T-cell (primary cell): ENCODE results near the gene SULF2. TPM values are rescaled to one million over a fixed set of nuclear protein-coding genes. Genes with fewer than 3 reads are reported as not detected.
A peak's percentile ranks its signal among the peaks of the same experiment; 100 is the strongest.

Experiments used
- ATAC-seq, 4 experiments: fragments of 200-7000 bp in 3 of 4; fragments of 150-1000 bp in 1 of 4; cut with Tn5 transposase; replicated peaks in 1 of 4; 1 replicate in 3 of 4; 2 replicates in 1 of 4; pipeline ENCODE4 v1.10.0; 2021; ENCODE audit warnings: moderate library complexity in 3 of 4, mild to moderate bottlenecking in 2 of 4, moderate number of reproducible peaks in 1 of 4
- CTCF ChIA-PET, 2 donors: fragments of 300-600 bp; sonication (Branson Sonifier 250); formaldehyde crosslinking; loops; one replicate each; lab custom pipeline; 2022; ENCODE audit warnings: antibody characterized with exemption in 2 of 2; lab: Charles Lee
- POLR2A ChIA-PET, 2 donors: fragments of 300-600 bp; sonication (Branson Sonifier 250); formaldehyde crosslinking; loops; one replicate each; lab custom pipeline; 2022; ENCODE audit warnings: antibody characterized with exemption in 2 of 2; lab: Charles Lee
- DNase-seq, 35 experiments: peaks; one replicate each; pipeline versions ENCODE4 v3.0.0 to v3.0.0-alpha.2; 2013 to 2023
- H3K27ac ChIP-seq: one replicate; pipeline ENCODE4 v1.5.1; 2013; ENCODE audit warnings: low read length
- H3K27me3 ChIP-seq, 2 experiments: replicated peaks in 1 of 2; 1 replicate in 1 of 2; 2 replicates in 1 of 2; pipeline versions ENCODE4 v1.6.1 to v1.7.0; 2013; ENCODE audit warnings: low read length in 1 of 2, mixed read lengths in 1 of 2; ENCODE audit not compliant: control insufficient read depth in 2 of 2, insufficient read depth in 2 of 2; ENCODE audit errors: extremely low read depth in 1 of 2
- H3K36me3 ChIP-seq, 2 donors: 1 replicate in 1 of 2; 2 replicates in 1 of 2; pipeline versions ENCODE4 v1.6.1 to v1.7.0; 2013; ENCODE audit warnings: low read length in 1 of 2; ENCODE audit not compliant: control insufficient read depth in 2 of 2, insufficient read depth in 1 of 2; ENCODE audit errors: extremely low read depth in 1 of 2
- H3K4me1 ChIP-seq, 2 experiments: 1 replicate in 1 of 2; 2 replicates in 1 of 2; pipeline versions ENCODE4 v1.6.1 to v1.7.0; 2013; ENCODE audit warnings: low read length in 2 of 2, mixed read lengths in 1 of 2; ENCODE audit not compliant: insufficient read depth in 2 of 2, control insufficient read depth in 1 of 2; ENCODE audit errors: extremely low read depth in 1 of 2
- H3K4me3 ChIP-seq, 2 donors: 1 replicate in 1 of 2; 2 replicates in 1 of 2; pipeline versions ENCODE4 v1.5.1 to v1.7.0; 2013; ENCODE audit warnings: mild to moderate bottlenecking in 2 of 2, low read length in 1 of 2, moderate library complexity in 1 of 2; ENCODE audit not compliant: control insufficient read depth in 1 of 2; ENCODE audit errors: extremely low read depth in 1 of 2
- H3K9me3 ChIP-seq: 2 replicates; pipeline ENCODE4 v1.7.0; 2013
- H3K27ac Mint-ChIP-seq, 2 donors: one replicate each; pipeline ENCODE4 v1.8.0; 2020 to 2021; ENCODE audit warnings: mild to moderate bottlenecking in 2 of 2, mixed read lengths in 2 of 2
- H3K27me3 Mint-ChIP-seq, 2 donors: one replicate each; pipeline ENCODE4 v1.8.0; 2021 to 2022; ENCODE audit warnings: mixed read lengths in 2 of 2
- H3K36me3 Mint-ChIP-seq: one replicate; pipeline ENCODE4 v1.8.0; 2021; ENCODE audit warnings: mixed read lengths
- H3K4me1 Mint-ChIP-seq, 3 donors: one replicate each; pipeline ENCODE4 v1.8.0; 2020 to 2022; ENCODE audit warnings: mixed read lengths in 3 of 3, mild to moderate bottlenecking in 1 of 3
- H3K4me3 Mint-ChIP-seq, 3 donors: one replicate each; pipeline ENCODE4 v1.8.0; 2020 to 2022; ENCODE audit warnings: mild to moderate bottlenecking in 3 of 3, mixed read lengths in 3 of 3, moderate library complexity in 3 of 3
- H3K9me3 Mint-ChIP-seq, 3 donors: one replicate each; pipeline ENCODE4 v1.8.0; 2020 to 2022; ENCODE audit warnings: mixed read lengths in 3 of 3
- WGBS: methylation state at CpG from one replicate; pipeline ENCODE4 v1.1.5; 2013; ENCODE audit warnings: missing lambda C conversion rate; ENCODE audit not compliant: insufficient coverage; 5-methylcytosine and 5-hydroxymethylcytosine counted together
- total RNA-seq, 35 experiments: library from RNA in 6 of 35; stranded (reverse) in 6 of 35; fragments of 120-200 nt in 1 of 35; gene quantifications; one replicate each; pipeline versions ENCODE4 v1.2.1 to v1.2.4 and lab custom pipeline; 2013 to 2026

SULF2 gene
- total RNA-seq, 5 donors from 2014 or later (not counting 1 experiment from before 2014, with no cell fraction given), result 0.76 to 1.7 (median 1.3) TPM

DNA sequence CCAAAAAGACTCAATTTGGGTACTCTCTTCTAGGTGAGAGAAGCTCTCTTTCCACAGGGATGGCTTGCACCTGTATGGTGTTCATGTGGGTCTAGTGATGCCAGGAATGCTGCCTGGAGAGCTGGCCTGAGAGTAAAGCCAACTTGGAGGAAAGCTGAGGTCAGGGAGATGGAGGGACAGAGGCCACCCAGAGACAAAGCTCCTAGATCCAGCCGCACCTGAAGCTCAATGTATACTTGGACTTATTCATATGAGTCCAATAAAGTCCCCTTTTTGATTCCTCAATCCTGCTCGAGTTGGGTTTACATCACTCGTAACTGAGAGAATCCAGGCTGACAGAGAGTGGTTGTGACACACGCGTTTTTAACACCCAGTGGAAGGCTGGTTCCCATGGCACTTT is 33.8 kb downstream of the SULF2 start:
- Mint-ChIP-seq H3K27ac (no peak overlapping the region), H3K9me3 (no peaks in the 10 kb centered on the region), H3K27me3 (peaks cover 0 to 2% of the 10 kb centered on the region in 2 donors), H3K4me3 (no peak overlapping the region), H3K36me3 (no peaks in the 10 kb centered on the region), H3K4me1 (peaks cover 12 to 22% (median 18%) of the 10 kb centered on the region in 3 donors)
- Histone ChIP-seq H3K36me3 (no peaks in the 10 kb centered on the region), H3K27me3 (peaks cover 0 to 4% of the 10 kb centered on the region in 2 experiments), H3K9me3 (no peaks in the 10 kb centered on the region), H3K27ac (no peak overlapping the region), H3K4me3 (no peak overlapping the region), H3K4me1 (peaks cover 7% of the 10 kb centered on the region in 2 experiments)
- WGBS, result 80% methylated on average over 5 of the region's 5 CpGs
- DNase-seq (no peak), ATAC-seq (no peak)
- CTCF ChIA-PET, result interaction anchor here in 1 of 2 donors (0.5 kb wide), 1 partner anchor 34 kb away, joined by 4 read pairs; no protein-coding TSS in a partner anchor
- POLR2A ChIA-PET, result no interaction called here

DNA sequence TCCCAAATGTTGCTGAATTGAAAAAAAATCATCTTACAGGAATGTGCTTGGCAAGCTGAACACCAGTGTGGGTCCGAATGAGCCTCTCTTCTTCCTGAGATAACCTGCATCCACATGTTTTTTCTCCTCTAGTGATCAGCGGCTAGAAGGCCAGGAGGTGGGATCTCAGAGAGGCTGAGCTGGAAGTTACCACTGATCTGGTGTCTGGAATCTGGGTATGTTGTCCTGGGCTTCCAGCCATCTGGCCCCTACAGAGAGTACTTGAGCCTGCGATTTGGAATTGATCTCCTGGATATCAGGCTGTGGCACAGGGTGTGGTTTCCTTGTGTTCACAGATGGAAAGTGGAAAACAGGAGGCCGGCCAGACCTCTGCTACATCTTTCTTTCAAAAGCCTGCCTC is 35.9 kb downstream of the SULF2 start:
- no peak overlapping the region for H3K27ac Mint-ChIP-seq
- Histone ChIP-seq H3K27me3 (peaks cover 0 to 17% of the 10 kb centered on the region in 2 experiments), H3K4me1 (peaks cover 7% of the 10 kb centered on the region in 2 experiments), H3K9me3 (no peaks in the 10 kb centered on the region), H3K27ac (no peak overlapping the region), H3K4me3 (no peak overlapping the region), H3K36me3 (no peaks in the 10 kb centered on the region)
- peaks cover 0 to 2% of the 10 kb centered on the region in 2 donors for H3K27me3 Mint-ChIP-seq
- ChIA-PET POLR2A (interaction anchor here in 1 of 2 donors (0.6 kb wide), 1 partner anchor 284 kb away, joined by 11 read pairs; no protein-coding TSS in a partner anchor), CTCF (interaction anchor here (0.7 kb wide), 2 partner anchors 46 to 1978 kb away, joined by 4 to 6 read pairs; no protein-coding TSS in a partner anchor)
- 83% methylated on average over 1 of the region's 4 CpGs for WGBS
- H3K36me3 Mint-ChIP-seq, result no peaks in the 10 kb centered on the region
- no peaks in the 10 kb centered on the region for H3K9me3 Mint-ChIP-seq
- DNase-seq, result no peak
- no peak for ATAC-seq
- no peak overlapping the region for H3K4me3 Mint-ChIP-seq
- peaks cover 12 to 22% (median 18%) of the 10 kb centered on the region in 3 donors for H3K4me1 Mint-ChIP-seq

DNA sequence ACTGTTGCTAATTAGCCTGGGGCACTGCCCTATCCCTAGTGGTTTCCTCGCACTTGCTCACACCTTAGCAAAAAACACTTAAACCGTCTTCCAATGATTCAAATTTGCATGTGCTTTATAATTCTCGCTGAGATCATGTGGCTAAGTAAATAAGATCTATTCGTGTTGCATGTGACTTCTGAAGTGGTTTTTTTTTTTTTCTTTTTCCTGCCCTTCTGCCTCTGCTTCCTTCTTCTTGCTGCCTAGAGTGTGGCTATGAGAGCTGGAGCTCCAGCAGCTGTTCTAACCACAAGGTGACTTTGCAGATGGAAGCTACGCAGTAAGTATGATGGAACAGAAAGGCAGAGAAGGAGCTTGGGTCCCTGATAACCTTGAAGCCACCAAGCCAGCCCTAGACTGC is 36.5 kb downstream of the SULF2 start:
- Mint-ChIP-seq H3K27ac (peak overlapping the region; percentile 34 to 40), H3K4me1 (peaks cover 12 to 22% (median 18%) of the 10 kb centered on the region in 3 donors), H3K36me3 (no peaks in the 10 kb centered on the region), H3K27me3 (peaks cover under 1 to 2% of the 10 kb centered on the region in 2 donors), H3K9me3 (no peaks in the 10 kb centered on the region), H3K4me3 (peak overlapping the region in 1 of 3 donors; percentile 3)
- no peak overlapping the region for H3K4me3 ChIP-seq
- H3K9me3 ChIP-seq, result no peaks in the 10 kb centered on the region
- peaks cover 7% of the 10 kb centered on the region in 2 experiments for H3K4me1 ChIP-seq
- peaks cover 0 to 18% of the 10 kb centered on the region in 2 experiments for H3K27me3 ChIP-seq
- WGBS, result 0% methylated on average over 2 of the region's 5 CpGs
- no peaks in the 10 kb centered on the region for H3K36me3 ChIP-seq
- ATAC-seq, result peak in 1 of 4 experiments; percentile 40
- ChIA-PET CTCF (interaction anchor here (0.7 kb wide), 2 partner anchors 45 to 1978 kb away, joined by 4 to 6 read pairs; no protein-coding TSS in a partner anchor), POLR2A (no interaction called here)
- no peak overlapping the region for H3K27ac ChIP-seq
- no peak for DNase-seq

DNA sequence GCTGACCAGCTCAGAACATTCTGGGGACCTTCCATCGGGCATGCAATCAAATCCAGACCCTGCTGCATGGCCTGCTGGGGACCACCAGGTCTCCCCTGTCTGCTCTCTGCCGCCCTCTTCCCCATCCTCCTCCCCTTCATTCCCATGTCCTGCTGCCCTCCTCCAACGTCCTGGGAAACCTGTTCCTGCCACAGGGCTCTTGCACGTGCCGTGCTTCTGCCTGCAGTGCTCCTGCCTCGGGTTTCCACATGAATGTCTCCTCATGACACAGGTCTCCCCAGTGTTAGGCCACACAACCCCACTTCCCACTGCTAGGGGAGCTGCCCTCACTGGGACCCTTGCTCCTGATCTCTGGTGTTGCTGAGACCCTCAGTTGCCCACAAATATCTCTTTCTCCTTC is 37.2 kb downstream of the SULF2 start:
- H3K36me3 ChIP-seq, result no peaks in the 10 kb centered on the region
- no peaks in the 10 kb centered on the region for H3K9me3 ChIP-seq
- Mint-ChIP-seq H3K4me3 (no peak overlapping the region), H3K27ac (no peak overlapping the region), H3K4me1 (peaks cover 12 to 22% (median 18%) of the 10 kb centered on the region in 3 donors), H3K9me3 (no peaks in the 10 kb centered on the region), H3K27me3 (peaks cover 2 to 3% of the 10 kb centered on the region in 2 donors), H3K36me3 (no peaks in the 10 kb centered on the region)
- peaks cover 7% of the 10 kb centered on the region in 2 experiments for H3K4me1 ChIP-seq
- no peak overlapping the region for H3K4me3 ChIP-seq
- ATAC-seq (no peak), DNase-seq (no peak)
- no peak overlapping the region for H3K27ac ChIP-seq
- H3K27me3 ChIP-seq, result peaks cover 0 to 22% of the 10 kb centered on the region in 2 experiments
- POLR2A ChIA-PET, result no interaction called here
- CTCF ChIA-PET, result no interaction called here
- 68% methylated on average over 5 of the region's 6 CpGs for WGBS

DNA sequence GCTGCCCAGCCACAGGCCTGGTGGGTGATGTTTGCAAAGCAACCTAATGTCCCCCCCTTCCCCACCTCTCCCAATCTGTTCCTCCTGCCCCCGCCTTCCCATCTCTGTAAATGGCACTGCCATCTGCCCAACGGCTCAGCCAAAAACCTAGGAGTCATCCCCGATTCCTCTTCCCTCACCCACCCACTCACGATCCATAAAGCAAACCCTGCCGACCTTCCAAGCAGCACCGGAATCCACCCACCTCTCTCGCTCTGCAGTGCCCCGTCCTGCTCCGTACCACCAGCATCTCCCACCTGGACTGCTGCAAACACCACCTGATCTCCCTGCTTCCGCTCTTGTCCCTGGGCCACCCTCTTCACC is 37.6 kb downstream of the SULF2 start:
- Mint-ChIP-seq H3K27ac (no peak overlapping the region), H3K4me3 (no peak overlapping the region), H3K36me3 (no peaks in the 10 kb centered on the region), H3K4me1 (peaks cover 12 to 22% (median 18%) of the 10 kb centered on the region in 3 donors), H3K9me3 (no peaks in the 10 kb centered on the region), H3K27me3 (peaks cover 2 to 3% of the 10 kb centered on the region in 2 donors)
- WGBS, result 90% methylated on average over 10 of the region's 10 CpGs
- no peaks in the 10 kb centered on the region for H3K9me3 ChIP-seq
- DNase-seq (no peak), ATAC-seq (no peak)
- POLR2A ChIA-PET, result no interaction called here
- peaks cover 7% of the 10 kb centered on the region in 2 experiments for H3K4me1 ChIP-seq
- H3K27ac ChIP-seq, result no peak overlapping the region
- peaks cover 0 to 22% of the 10 kb centered on the region in 2 experiments for H3K27me3 ChIP-seq
- H3K36me3 ChIP-seq, result no peaks in the 10 kb centered on the region
- CTCF ChIA-PET, result no interaction called here
- H3K4me3 ChIP-seq, result no peak overlapping the region

DNA sequence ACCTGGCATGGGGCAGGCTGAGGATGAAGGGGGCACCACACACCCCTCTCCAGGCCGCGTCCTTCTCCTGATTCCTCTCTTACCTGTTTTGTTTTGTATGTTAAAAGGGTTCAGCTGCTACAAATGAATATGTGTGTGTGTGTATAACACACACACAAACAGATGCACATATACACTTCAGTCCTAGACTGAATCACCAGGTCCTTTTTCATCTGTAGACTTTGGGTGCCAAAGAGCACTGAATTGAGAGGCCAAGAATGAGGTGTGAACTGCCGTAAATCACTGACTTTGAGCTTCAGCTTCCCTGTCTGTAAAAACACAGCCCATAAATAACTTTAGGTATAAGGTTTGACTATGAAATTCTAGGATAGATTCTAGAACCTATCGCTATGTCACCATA is 40.5 kb downstream of the SULF2 start:
- Mint-ChIP-seq H3K27ac (no peak overlapping the region), H3K27me3 (peaks cover 6 to 12% of the 10 kb centered on the region in 2 donors), H3K4me1 (peaks cover 12 to 22% (median 14%) of the 10 kb centered on the region in 3 donors), H3K36me3 (no peaks in the 10 kb centered on the region), H3K4me3 (no peak overlapping the region), H3K9me3 (no peaks in the 10 kb centered on the region)
- CTCF ChIA-PET, result no interaction called here
- peaks cover 0 to 34% of the 10 kb centered on the region in 2 experiments for H3K27me3 ChIP-seq
- no CpG with 5 or more reads among the region's 4 CpGs for WGBS
- POLR2A ChIA-PET, result no interaction called here
- ATAC-seq (no peak), DNase-seq (no peak)
- no peaks in the 10 kb centered on the region for H3K36me3 ChIP-seq
- H3K4me3 ChIP-seq, result no peak overlapping the region
- H3K27ac ChIP-seq, result no peak overlapping the region
- peaks cover 7% of the 10 kb centered on the region in 2 experiments for H3K4me1 ChIP-seq
- H3K9me3 ChIP-seq, result no peaks in the 10 kb centered on the region
